Measurements from ENCODE around the gene SEPTIN7.

DNA sequence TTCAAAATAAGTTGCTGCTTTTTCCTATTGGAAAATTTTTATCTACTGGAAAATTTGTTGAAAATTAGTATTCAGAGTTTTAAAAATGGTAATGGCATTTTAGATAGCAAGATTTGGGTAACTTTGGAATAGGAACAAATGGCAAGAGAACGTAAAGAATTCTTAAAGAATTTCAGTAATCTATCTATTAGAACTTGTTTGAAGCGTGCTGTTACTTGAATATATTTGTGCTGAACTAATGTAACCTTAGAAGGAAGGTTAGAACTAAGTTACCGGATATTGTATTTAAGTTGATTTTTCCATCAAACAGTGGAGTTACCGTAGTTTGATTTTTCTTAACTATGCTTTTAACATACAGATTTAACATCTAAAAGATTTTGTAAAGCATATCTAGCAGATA is 25.9 kb downstream of the SEPTIN7 start:
- TF ChIP-seq POLR2AphosphoS5 (IDR thresholded peaks at IDR 0.05) (no peak), POLR2A (IDR thresholded peaks at IDR 0.05) (no peak)
- TF ChIP-seq, protein P1, sequence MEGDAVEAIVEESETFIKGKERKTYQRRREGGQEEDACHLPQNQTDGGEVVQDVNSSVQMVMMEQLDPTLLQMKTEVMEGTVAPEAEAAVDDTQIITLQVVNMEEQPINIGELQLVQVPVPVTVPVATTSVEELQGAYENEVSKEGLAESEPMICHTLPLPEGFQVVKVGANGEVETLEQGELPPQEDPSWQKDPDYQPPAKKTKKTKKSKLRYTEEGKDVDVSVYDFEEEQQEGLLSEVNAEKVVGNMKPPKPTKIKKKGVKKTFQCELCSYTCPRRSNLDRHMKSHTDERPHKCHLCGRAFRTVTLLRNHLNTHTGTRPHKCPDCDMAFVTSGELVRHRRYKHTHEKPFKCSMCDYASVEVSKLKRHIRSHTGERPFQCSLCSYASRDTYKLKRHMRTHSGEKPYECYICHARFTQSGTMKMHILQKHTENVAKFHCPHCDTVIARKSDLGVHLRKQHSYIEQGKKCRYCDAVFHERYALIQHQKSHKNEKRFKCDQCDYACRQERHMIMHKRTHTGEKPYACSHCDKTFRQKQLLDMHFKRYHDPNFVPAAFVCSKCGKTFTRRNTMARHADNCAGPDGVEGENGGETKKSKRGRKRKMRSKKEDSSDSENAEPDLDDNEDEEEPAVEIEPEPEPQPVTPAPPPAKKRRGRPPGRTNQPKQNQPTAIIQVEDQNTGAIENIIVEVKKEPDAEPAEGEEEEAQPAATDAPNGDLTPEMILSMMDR (IDR thresholded peaks at IDR 0.05 in 8 of 11, conservative IDR thresholded peaks at IDR 0.05 in 3 of 11), result no peak

Data from spleen (tissue), 7 donors.